OCI-LY3 (cell line): ENCODE results near the gene RNF115.

Experiments used
- EZH2phosphoT487 ChIP-seq: fragments of 200-600 bp; shearing (Covaris generic); IDR thresholded peaks from 2 replicates; pipeline ENCODE4 v1.6.1; 2018; ENCODE audit warnings: antibody characterized with exemption, mixed run types, low read depth
- TF ChIP-seq, protein P1 (sequence below): fragments of 200-600, 300-600 bp; sonication (generic); IDR thresholded peaks from 2 replicates; pipeline ENCODE4 v1.5.1; 2014; ENCODE audit warnings: antibody characterized with exemption, low read length, low read depth

DNA sequence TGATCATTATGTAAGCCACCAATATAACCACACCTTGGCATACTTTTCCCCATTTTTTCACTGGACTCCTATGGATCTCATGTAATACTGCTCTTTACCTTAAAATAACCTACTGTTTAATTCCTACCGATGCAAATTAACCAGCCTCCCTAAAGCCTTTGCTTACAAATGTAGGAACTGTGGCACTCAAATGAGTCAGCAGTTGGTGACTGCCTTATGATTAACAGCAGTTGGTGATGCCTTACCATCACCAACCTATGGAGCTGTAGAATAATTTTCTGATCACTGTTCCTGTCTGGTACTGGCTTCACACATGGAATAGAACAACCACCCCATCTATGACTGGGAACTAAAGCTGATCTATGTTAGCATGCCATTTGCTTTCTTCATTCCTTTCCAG is 13.8 kb upstream of the RNF115 start:
- TF ChIP-seq, protein P1, sequence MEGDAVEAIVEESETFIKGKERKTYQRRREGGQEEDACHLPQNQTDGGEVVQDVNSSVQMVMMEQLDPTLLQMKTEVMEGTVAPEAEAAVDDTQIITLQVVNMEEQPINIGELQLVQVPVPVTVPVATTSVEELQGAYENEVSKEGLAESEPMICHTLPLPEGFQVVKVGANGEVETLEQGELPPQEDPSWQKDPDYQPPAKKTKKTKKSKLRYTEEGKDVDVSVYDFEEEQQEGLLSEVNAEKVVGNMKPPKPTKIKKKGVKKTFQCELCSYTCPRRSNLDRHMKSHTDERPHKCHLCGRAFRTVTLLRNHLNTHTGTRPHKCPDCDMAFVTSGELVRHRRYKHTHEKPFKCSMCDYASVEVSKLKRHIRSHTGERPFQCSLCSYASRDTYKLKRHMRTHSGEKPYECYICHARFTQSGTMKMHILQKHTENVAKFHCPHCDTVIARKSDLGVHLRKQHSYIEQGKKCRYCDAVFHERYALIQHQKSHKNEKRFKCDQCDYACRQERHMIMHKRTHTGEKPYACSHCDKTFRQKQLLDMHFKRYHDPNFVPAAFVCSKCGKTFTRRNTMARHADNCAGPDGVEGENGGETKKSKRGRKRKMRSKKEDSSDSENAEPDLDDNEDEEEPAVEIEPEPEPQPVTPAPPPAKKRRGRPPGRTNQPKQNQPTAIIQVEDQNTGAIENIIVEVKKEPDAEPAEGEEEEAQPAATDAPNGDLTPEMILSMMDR = no peak
- TF ChIP-seq EZH2phosphoT487 = no peak
